Fibroblast of pulmonary artery (primary cell): ENCODE results near the gene PLXDC1.

Experiments
- DNase-seq: peaks from one replicate; pipeline ENCODE4 v3.0.0-alpha.2; 2010; ENCODE audit warnings: low read depth
- H3K4me3 ChIP-seq: replicated peaks from 2 replicates; pipeline ENCODE4 v1.5.1; 2011; ENCODE audit warnings: low read depth, mild to moderate bottlenecking, control low read depth, low read length, moderate library complexity
- TF ChIP-seq, protein P1 (sequence below): IDR thresholded peaks from 2 replicates; pipeline ENCODE4 v1.5.1; 2011; ENCODE audit warnings: mild to moderate bottlenecking, control low read depth, low read length, inconsistent platforms; ENCODE audit errors: missing control alignments

Gene PLXDC1

DNA sequence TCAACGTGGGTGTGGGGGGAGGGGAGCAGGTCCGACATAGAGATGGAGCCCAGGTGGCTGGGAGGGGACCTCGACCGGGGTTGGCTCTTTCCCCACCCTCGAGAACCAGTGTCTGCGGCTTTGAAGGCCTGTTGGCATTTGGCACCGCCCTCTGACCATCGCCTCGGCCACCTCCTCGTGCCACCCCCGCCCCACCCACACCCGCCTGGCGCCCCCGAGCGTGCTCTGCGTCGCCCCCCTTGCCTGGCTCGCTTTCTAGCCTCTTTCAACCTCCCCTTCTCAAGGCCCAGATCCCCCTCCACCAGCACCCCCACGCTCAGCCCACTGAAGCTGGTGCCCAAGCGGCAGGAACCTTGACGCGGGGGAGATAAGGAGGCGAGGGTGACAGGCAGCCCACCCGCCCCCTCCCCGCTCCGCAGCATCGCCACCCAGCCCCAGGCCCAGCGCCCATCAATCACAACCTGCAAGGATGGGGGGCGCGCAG, 45.4 kb upstream of the PLXDC1 start:
- H3K4me3 ChIP-seq = peak overlapping the region; percentile 77
- TF ChIP-seq, protein P1, sequence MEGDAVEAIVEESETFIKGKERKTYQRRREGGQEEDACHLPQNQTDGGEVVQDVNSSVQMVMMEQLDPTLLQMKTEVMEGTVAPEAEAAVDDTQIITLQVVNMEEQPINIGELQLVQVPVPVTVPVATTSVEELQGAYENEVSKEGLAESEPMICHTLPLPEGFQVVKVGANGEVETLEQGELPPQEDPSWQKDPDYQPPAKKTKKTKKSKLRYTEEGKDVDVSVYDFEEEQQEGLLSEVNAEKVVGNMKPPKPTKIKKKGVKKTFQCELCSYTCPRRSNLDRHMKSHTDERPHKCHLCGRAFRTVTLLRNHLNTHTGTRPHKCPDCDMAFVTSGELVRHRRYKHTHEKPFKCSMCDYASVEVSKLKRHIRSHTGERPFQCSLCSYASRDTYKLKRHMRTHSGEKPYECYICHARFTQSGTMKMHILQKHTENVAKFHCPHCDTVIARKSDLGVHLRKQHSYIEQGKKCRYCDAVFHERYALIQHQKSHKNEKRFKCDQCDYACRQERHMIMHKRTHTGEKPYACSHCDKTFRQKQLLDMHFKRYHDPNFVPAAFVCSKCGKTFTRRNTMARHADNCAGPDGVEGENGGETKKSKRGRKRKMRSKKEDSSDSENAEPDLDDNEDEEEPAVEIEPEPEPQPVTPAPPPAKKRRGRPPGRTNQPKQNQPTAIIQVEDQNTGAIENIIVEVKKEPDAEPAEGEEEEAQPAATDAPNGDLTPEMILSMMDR = no peak
- DNase-seq = no peak

DNA sequence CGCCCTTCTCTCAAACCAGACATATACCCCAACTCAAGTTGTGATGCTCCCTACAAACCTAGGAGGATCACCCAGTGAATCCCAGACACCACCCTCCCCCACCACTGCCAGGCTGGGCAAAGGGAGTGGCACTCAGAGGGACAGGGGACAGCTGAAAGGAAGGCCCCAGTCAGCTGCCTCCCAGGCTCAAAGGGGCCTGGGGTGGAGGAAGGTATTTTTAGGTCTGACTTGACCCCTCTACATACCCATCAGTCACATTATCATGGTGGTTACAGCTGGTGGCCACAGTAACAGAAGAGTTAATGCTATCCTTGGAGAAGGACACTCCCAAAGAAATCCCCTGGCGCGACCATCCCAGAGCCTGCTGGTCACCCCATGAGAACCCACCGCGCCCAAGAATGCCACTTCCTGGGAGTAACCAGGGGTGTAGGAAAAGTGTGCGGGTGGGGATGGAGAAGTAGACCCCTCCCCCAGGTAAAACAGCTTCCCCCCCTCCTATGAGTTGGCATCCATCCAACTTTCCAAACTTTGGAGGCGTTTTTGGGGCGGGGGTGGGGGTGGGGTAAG, 44.9 kb upstream of the PLXDC1 start:
- H3K4me3 ChIP-seq = peak overlapping the region; percentile 77
- TF ChIP-seq, protein P1 = no peak
- no peak for DNase-seq

DNA sequence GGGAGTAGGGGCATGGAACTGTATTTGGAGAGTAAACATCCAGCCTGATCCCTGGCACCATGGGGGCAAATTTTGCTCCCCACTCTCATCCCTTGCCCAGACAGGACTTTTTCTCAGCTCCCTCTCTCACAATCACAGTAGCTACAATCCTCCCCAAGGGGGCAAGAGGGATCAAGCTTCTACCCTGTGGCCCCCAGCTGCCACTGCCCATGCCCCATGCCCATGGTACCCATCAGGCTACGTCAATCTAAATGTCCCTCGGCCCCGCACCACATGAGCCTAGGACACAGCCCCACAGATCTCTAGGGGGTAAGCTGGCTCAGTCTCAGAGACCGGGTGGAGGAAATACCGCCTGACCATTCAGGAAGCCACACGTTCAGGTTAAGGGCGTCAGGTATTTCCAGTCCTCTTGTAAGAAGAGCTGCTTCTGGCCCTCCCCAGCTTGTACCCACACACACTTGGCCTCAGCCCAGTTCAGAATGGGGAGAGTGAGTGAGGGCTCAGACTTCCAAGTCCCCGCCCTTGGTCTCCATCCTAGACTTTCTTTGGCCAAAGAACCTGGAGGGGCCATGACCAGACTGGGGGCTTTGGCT, 44.2 kb upstream of the PLXDC1 start:
- TF ChIP-seq, protein P1 = no peak
- peak overlapping the region; percentile 77 for H3K4me3 ChIP-seq
- no peak for DNase-seq

DNA sequence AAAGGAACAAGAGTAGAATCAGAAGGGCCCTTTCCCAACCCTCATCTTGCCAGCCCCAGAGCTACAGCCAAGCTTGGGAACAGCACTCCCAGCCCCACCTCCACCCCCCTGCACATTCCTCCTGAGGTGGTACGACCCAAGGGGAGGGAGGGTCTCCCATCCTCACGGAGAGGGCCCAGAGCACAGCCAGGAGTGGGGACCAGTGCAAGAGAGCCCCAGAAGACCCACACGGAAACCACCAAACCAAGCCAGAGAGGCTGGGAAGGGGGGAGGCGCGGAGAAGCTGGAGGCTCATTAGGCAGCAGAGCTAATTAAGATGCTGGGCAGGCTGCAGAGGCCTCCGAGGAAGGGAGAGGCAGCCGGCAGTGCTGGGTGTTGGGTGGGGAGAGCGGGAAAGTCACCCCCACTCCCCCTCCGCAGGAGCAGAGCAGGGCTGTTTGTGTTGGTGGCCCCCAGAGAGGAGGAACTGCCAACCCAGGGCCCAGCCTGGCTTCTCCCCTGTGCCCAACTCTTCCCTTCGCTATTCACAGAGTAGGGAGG, 43.6 kb upstream of the PLXDC1 start:
- TF ChIP-seq, protein P1 = no peak
- H3K4me3 ChIP-seq = no peak overlapping the region
- no peak for DNase-seq

DNA sequence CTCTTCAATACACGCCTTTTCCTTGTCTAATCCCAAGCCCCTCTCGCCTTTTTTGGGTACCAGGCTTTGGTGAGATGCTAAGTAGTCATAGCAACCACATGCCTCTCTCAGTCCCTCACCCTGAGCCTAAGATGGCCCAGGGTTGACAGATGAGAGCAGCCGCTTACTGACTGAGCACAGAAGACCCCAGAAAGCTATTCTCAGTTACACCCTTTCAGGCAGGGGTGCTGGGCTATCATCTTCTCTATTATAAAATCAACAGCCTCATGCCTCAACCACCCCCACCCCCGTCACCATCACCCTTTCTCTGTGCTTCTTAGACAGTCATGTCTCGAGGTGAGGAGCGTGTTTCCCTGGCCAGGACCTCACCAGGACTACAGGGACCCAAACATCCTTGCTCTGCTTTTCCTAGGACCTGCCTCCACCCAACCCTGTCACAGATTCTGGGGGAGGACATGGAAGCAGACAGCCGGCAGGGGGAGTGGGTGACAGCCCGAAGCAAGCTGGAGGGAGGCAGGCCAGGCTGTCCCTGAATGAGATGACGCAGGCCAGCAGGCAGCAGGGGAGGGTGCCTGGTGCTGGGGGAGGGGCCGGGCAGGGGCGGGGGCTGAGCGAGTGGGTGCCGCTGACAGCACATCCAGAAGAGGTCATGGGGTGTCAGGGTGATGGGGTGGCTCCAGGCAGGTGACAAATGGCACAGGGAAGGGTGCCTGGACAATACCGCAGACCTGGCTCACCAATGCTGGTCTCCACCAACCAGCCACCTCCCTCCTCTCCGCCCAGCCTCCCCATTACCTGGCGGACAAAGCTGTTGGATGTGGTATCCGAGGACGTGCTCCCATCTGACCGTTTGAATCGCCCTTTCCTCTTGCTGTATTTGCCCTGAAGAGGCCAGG, 42.9 kb upstream of the PLXDC1 start:
- TF ChIP-seq, protein P1 = peak; percentile 60
- H3K4me3 ChIP-seq = no peak overlapping the region
- DNase-seq = peak; percentile 70

DNA sequence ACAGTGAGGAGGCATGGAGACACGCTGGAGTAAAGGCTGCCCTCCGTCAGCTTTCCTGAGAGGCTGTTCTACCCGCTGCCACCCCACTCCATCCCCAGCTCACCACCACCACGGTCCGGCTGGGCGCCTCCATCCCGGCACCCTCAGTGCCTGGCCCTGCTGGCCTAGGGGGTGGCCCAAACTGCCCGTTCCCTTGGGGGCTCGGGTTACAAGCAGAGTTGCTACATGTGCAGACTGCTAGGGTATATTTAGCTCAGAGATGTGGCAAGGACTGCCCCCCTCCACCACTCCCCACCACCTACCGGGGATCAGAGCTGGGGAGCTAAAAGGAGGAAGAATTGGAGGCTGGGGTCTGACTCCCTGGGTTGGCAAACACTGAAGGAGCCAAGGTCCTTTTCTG, 41.9 kb upstream of the PLXDC1 start:
- no peak overlapping the region for H3K4me3 ChIP-seq
- DNase-seq = no peak
- TF ChIP-seq, protein P1 = no peak
